LoVo (cell line): ENCODE results near the gene MYO9B.
"Not testable (repeated sequence)": the region's sequence is repeated elsewhere in the genome, so short reads cannot be mapped to it uniquely, and the experiment has no call there.

Experiments used
- DNase-seq: peaks from one replicate; pipeline ENCODE4 v3.0.0-alpha.2; 2016; ENCODE audit warnings: low spot score

MYO9B gene

DNA sequence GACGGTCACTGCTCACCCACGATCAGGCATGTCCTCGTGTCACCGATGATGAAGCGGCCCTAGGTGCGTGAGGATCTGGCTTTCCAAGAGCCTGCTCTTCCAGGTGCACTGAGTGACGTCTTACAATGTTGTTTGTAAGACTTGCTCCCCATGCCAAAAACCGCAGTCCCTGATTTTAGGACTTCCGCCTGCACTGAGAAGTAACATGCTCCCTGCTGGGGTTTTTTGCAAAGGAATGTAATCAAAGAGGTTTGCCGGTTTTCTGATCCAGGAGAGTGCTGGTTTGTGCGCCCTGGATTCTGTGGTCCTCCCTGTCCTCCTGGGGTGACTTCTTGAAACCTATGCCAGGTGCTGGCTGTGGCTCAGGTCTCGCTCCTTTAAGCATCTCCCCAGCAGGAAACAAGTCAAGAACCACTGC is 38.8 kb downstream of the MYO9B start:
- no peak for DNase-seq

- no peak for DNase-seq
Measured at GRCh38 chr19:17116996-17117702, 41.6 kb downstream of the MYO9B start.

- DNase-seq: no peak
Measured at GRCh38 chr19:17118957-17119356, 43.4 kb downstream of the MYO9B start.

- DNase-seq: no peak
Measured at GRCh38 chr19:17121736-17122293, 46.2 kb downstream of the MYO9B start.

DNA sequence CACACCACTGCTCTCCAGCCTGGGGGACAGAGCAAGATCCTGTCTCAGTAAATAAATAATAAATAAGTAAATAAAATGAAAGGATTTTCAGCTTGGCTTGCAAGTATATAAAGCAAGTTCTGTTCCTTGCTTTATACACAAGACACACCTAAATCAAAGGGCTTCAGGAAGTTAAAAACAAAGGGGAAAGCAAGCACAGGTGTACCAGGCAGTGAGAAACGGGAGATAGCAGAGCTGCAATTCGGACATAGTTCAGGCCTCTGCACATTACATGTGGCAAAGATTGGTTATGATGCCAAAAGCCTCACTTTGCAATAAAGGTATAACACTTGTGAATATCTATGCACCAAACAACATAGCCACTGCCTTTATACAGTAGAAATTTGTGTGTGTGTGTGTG is 47.5 kb downstream of the MYO9B start:
- no peak for DNase-seq

DNA sequence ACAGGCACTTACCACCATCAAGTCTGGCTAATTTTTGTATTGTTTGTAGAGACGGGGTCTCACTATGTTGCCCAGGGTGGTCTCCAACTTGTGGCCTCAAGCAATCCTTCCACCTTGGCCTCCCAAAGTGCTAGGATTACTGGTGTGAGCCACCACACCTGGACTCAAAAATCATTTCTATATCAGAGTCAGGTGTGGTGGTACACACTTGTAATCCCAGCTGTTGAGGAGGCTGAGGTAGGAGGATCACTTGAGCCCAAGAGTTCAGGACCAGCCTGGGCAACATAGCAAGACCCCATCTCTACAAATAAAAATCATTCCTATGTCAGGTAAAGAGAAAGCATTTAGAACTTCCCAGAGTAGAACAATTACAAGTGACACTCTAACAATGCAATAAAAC is 48.4 kb downstream of the MYO9B start:
- DNase-seq: no peak

DNA sequence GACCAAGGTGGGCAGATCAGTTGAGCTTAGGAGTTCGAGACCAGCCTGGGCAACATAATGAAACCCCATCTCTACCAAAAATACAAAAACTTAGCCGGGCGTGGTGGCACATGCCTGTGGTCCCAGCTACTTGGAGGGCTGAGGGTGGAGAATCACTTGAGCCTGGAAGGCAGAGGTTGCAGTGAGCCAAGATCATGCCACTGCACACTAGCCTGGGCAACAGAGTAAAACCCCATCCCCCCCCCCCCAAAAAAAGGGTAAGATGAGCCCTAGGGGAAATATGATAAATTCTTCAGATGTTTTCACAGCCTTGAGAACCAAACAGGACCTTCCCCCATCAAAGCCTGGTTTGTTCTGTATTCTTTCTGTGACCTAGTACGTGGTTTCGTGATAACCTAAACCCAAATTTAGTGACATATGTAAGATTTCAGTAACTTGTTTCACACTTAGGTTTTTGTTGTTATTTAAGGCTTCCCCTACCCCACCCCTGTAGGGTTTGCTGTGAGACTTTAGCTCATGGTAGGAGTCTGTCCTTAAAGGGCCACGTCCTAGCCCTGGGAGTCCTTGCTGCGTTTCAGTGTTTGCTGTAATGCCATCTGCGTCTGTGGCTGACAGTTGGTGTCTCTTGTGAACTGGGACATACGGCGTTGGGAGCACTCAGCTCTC is 49.6 kb downstream of the MYO9B start:
- DNase-seq: no peak

DNA sequence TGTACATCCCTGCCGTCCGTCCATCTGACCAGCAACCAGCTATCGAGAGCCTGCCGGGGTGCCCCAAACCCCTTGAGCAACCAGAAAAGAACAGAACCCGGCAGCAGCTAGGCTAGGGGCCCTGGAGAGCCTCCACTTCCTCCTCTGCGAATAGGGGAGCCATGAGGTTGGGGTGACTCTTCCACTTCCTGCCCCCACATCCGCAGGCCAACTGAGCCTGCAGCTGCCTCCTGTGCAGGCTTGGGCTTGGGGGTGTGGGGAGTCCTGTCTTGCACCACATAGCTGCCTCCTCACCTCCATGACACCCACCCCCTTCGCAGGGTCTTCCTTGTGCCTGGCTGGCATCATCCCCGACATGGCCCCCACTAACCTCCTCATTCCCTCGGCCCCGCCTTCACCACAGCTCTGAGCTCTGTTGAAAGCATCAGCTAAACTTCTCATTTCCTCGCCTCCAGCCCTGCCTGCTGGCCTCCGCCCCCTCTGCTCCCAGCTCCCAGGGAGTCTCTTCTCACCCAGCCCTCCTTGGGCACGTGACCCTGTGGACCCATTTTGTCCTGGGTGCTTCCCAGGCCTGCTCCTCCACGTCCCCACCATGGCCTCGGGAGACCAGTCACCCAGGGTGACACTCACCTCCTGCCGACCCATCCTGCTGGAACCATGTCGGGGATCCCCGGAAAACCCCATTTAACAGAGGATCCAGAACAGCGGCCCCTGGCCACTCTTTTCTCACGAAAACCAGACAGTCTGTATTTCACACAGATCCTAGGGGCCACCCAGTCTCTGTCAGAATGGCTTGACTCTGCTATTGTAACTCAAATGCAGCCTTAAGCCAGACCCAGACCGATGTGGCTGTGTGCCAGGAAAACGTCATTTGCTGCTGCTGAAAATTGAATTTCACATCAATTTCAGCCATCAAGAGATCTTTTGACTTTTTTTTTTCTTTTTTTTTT is 50.4 kb downstream of the MYO9B start:
- DNase-seq: no peak

- DNase-seq: no peak
Measured at GRCh38 chr19:17127671-17128070, 52.1 kb downstream of the MYO9B start.

DNA sequence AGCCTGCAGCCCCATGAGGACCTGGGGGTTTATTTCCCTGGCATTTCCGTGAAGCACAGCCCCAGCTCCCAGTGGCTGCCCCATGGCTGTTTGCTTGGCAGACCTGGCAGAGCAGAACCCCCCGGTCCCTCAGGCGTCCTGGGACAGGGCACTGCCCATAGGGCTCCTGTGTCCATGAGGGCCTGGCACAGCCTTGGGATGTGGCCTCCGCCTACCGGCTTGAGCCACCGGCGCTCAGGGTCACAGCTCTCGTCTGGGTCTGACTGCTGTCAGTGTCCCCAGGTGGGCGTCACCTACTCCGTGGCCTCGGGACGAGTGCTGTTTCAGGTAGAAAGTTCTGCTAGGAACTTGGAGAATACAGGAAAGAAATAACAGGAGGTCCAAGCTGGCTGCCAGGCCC is 52.8 kb downstream of the MYO9B start:
- no peak for DNase-seq

DNA sequence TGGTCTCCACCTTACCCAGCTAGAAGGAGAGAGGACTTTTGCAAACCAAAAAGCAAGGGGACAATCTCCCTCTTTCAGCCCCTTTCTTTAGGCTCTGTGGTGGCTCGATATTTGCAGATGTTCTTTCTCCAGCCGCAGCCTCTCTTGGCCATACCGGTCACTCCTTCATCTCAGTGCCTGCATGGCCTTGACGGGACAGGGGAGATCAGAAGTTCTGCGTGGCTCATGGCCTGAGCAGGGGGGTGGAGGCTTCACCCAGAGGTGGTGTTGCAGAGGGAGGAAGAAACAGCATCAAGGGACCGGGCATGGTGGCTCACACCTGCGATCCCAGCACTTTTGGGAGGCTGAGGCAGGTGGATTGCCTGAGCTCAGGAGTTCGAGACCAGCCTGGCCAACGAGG is 53.2 kb downstream of the MYO9B start:
- no peak for DNase-seq

DNA sequence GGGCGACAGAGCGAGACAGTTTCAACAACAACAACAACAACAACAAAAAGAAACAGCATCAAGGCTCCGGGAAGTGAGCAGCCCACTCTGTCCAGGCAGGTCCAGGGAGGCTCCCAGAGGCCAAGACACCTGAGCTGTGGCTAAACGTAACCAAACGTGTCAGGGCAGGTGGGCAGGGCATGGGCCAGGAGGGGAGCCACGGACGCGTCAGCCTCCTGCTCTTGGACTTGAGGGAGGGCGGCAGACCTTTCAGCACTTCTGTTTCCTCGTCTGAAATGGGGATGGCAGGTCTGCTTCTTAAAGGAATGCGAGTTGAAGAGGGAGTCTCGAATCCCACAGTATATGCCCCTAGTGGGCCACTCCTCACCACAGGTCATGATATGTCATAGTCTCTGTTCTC is 53.8 kb downstream of the MYO9B start:
- no peak for DNase-seq

- DNase-seq: no peak
Measured at GRCh38 chr19:17135001-17135853, 59.6 kb downstream of the MYO9B start.

DNA sequence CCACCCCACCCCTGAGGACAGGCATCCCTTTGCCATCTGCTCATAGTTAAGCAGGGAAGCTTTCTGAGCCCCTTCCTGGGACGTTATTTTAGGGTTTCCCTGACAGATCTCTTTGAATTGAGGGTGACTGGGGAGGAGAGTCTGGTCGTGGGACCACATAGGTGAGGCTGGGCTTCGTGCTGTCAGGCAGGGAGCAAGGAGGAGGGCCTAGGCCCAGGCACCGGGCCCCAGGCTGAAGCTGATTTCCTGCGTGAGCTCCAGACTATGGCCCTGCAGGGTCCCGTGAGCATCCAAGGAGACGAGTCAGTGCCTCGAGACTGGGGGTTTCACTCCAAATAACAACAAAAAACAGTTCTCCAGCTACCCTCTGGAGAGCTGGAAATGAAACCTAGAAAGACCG is 60.4 kb downstream of the MYO9B start:
- no peak for DNase-seq

DNA sequence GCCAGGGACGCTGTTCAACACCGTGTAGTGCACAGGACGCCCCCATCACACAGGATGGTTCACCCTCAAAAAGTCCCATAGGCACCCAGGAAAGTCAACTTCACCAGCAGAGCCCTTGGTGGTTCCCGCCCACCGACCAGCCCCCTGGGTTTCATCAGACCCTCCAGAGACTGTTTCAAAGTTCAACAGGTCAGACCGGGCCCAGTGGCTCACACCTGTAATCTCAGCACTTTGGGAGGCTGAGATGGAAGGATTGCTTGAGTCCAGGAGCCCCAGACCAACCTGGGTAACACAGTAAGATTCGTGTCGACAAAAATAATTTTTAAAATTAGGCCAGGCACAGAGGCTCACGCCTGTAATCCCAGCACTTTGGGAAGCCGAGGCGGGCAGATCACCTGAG is 61.0 kb downstream of the MYO9B start:
- no peak for DNase-seq

GRCh38 chr19:17137417-17137816 is 61.8 kb downstream of the MYO9B start:
- DNase-seq: no peak

- DNase-seq: not testable (repeated sequence)
Measured at GRCh38 chr19:17138052-17138846, 62.7 kb downstream of the MYO9B start.

- DNase-seq: no peak
Measured at GRCh38 chr19:17138937-17139598, 63.5 kb downstream of the MYO9B start.

DNA sequence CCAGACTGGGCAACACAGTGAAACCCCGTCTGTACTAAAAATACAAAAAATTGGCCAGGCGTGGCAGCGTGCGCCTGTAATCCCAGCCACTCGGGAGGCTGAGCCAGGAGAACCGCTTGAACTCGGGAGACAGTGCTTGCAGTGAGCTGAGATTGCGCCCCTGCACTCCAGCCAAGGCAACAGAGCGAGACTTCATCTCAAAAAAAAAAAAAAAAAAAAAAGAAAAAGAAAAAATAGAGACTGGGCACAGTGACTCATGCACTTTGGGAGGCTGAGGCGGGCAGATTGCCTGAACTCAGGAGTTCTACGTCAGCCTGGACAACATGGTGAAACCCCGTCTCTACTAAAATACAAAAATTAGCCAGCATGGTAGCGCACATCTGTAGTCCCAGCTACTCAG is 69.2 kb downstream of the MYO9B start:
- not testable (repeated sequence) for DNase-seq
